Activated T-helper 1 cell treated with anti-CD3 and anti-CD28 coated beads, Interleukin-2, amount 50 U/mL, for 16 hours (primary cell): ENCODE measurements around the gene DONSON.

ENCODE experiments used
- DNase-seq, 2 donors: peaks; one replicate each; pipeline ENCODE4 v3.0.0-alpha.2; 2020; ENCODE audit warnings: low read depth in 1 of 2, low spot score in 1 of 2

DONSON gene

GRCh38 chr21:33542640-33543504, 45.6 kb downstream of the DONSON start, which contains the start of gene SON:
Gene SON (plus strand): TSS chr21:33543038. CDS start chr21:33543093, 55 bp downstream.
- DNase-seq: peak; percentile 92 to 97

DNA sequence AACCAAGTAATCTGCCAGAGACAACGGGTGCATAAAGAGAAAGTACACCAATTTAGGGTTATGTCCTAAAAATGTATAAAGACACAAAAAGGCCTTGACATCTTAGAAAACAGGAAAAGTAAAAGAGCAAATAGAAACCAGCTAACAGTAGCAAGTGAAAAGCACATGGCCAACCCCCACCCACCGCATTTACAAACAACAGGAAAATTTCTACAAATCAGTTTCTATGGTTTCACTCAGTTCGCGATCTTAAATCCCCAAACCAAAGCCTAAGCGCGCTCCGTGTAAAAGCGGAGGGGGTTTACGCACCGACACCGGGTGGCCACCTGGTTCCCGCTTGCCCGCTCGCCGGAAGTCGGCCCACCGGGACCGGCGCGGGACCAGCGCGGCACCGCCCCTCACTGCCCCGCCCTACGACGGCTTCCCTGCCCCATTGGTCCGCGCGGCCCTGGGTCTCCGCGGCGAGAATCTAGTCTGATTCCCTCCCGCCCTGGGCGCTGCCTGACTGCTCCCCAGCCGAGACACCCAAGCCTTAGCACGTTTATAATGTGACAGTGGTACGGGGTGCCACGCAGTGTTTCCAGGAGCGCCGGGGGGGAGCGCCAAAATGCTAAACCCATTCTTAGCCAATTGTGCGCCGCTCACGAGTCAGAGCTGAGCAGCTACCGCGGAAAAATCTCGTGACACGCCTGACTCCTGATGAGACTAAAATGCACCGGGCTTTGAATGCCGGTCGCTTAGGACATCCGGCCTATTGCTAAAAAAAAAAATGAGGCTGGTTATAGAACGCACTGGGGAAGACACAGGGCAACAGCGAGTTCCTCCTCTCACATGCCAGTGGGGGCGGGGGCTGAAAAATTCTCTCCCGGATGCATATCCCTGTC, 46.5 kb downstream of the DONSON start, which contains the start of gene GART:
GART (minus strand) TSS at position 362 of the 884 bp plus-strand sequence. CDS start 2,802 bp downstream, outside the sequence.
- DNase-seq: peak; percentile 64 to 77

- DNase-seq: no peak
These were observed 47.3 kb downstream of the DONSON start for GRCh38 chr21:33541105-33541711.

DNA sequence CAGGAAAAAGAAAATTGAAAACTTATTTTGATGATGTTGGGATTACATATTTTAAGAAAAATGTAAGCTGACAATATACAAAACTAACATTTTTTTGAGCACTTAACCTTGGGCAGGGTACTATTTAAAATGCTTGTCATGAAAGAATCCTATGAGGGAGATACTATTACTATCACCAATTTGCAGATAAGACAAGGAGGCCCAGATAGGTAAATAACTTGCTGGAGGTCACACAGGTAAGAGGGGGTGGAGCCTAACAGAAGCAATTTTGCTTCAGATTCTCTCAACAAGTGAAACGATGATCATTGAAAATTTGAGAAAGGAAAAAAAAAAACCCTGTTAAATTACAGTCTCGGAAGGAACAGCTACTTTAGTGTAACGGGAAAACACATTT, 47.8 kb downstream of the DONSON start:
- DNase-seq: no peak

GRCh38 chr21:33539616-33540015, 48.9 kb downstream of the DONSON start:
- no peak for DNase-seq

DNA sequence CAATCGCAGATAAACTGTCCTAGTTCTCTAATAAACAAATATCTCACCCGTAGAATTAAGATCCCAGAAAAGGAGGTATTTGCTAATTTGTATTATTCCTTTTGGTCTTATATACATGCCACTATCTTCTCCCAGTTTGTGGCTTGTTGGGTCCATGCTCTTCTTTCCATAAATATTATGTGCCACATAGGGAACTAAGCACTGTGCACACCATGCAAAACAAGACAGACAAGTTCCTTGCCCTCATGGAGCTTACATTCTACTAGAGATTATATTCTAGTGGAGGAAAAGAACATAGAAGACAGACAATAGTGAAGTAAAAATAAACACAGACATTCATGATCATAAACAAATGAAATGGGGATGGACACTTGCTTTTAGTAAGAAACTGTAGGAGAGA, 51.3 kb downstream of the DONSON start:
- no peak for DNase-seq

DNA sequence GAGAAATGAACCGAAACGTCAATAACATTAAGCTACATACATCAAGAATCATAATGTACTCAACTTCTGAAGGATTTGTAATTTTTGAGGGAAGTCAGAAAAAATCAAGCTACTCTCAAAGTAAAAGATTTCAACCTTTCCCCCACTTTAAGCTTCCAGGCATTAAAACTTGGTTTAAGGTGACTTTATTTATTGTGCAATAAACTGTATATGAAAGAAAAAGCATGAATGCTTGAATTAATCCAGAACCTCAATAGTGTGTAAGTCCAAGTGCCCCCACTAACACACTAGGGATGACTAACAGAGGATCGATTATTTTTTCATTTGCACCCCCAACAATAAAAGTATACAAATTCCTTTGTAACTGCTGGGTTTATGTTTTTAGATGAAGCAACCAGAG, 57.5 kb downstream of the DONSON start:
- no peak for DNase-seq
